Activated naive CD8-positive, alpha-beta T cell treated with anti-CD3 and anti-CD28 coated beads, Interleukin-2, amount 10 ng/mL, durations not matched to agents 7 days and 5 days (primary cell): Measurements from ENCODE around the gene SHISAL2B. TPM values are rescaled to one million over a fixed set of nuclear protein-coding genes. Genes with fewer than 3 reads are reported as not detected.
A peak's percentile ranks its signal among the peaks of the same experiment; 100 is the strongest.
"Not testable (repeated sequence)": the region's sequence is repeated elsewhere in the genome, so short reads cannot be mapped to it uniquely, and the experiment has no call there.

Experiments
- ATAC-seq: fragments of 150-1000 bp; cut with Tn5 transposase; one replicate; pipeline ENCODE4 v1.10.0; 2021; ENCODE audit warnings: low read depth, moderate library complexity
- POLR2A ChIA-PET: fragments of 350-600 bp; sonication (Branson Sonifier 250); formaldehyde crosslinking; loops from one replicate; lab custom pipeline; 2021; ENCODE audit warnings: antibody characterized with exemption; lab: Charles Lee
- DNase-seq: peaks from one replicate; pipeline ENCODE4 v3.0.0; 2021
- H3K27ac Mint-ChIP-seq: one replicate; pipeline ENCODE4 v1.8.0; 2022; ENCODE audit warnings: mild to moderate bottlenecking, mixed read lengths
- H3K27me3 Mint-ChIP-seq: one replicate; pipeline ENCODE4 v1.8.0; 2022; ENCODE audit warnings: mild to moderate bottlenecking, moderate library complexity, mixed read lengths
- H3K36me3 Mint-ChIP-seq: one replicate; pipeline ENCODE4 v1.8.0; 2021; ENCODE audit warnings: mild to moderate bottlenecking, mixed read lengths
- H3K4me1 Mint-ChIP-seq: one replicate; pipeline ENCODE4 v1.8.0; 2021; ENCODE audit warnings: mixed read lengths
- H3K4me3 Mint-ChIP-seq: one replicate; pipeline ENCODE4 v1.8.0; 2022; ENCODE audit warnings: mild to moderate bottlenecking, moderate library complexity, mixed read lengths
- H3K9me3 Mint-ChIP-seq: one replicate; pipeline ENCODE4 v1.8.0; 2021; ENCODE audit warnings: mixed read lengths
- total RNA-seq, 2 experiments: library from RNA; stranded (reverse); gene quantifications; one replicate each; pipeline ENCODE4 v1.2.3, GENCODE V29; 2021

Gene SHISAL2B
- total RNA-seq, 2 experiments from 2014 or later, result not detected

- no peak overlapping the region for H3K4me3 Mint-ChIP-seq
- DNase-seq, result no peak
- H3K4me1 Mint-ChIP-seq, result no peaks in the 10 kb centered on the region
- H3K27me3 Mint-ChIP-seq, result peaks cover 5% of the 10 kb centered on the region
- peaks cover 2% of the 10 kb centered on the region for H3K9me3 Mint-ChIP-seq
- POLR2A ChIA-PET, result no interaction called here
- no peak overlapping the region for H3K27ac Mint-ChIP-seq
- no peak for ATAC-seq
- no peaks in the 10 kb centered on the region for H3K36me3 Mint-ChIP-seq
These were observed 11.9 kb upstream of the SHISAL2B start for GRCh38 chr5:64678374-64678773.

GRCh38 chr5:64680289-64680688 is 10.0 kb upstream of the SHISAL2B start:
- H3K27ac Mint-ChIP-seq, result no peak overlapping the region
- no peak overlapping the region for H3K4me3 Mint-ChIP-seq
- H3K27me3 Mint-ChIP-seq, result peaks cover 5% of the 10 kb centered on the region
- no peak for DNase-seq
- no peak for ATAC-seq
- no peaks in the 10 kb centered on the region for H3K36me3 Mint-ChIP-seq
- no peaks in the 10 kb centered on the region for H3K9me3 Mint-ChIP-seq
- POLR2A ChIA-PET, result no interaction called here
- H3K4me1 Mint-ChIP-seq, result no peaks in the 10 kb centered on the region

GRCh38 chr5:64682608-64683007 is 7.7 kb upstream of the SHISAL2B start:
- Mint-ChIP-seq H3K4me1 (no peaks in the 10 kb centered on the region), H3K27me3 (peaks cover 16% of the 10 kb centered on the region), H3K9me3 (no peaks in the 10 kb centered on the region), H3K27ac (no peak overlapping the region), H3K36me3 (no peaks in the 10 kb centered on the region), H3K4me3 (no peak overlapping the region)
- POLR2A ChIA-PET, result no interaction called here
- no peak for ATAC-seq
- DNase-seq, result no peak

- Mint-ChIP-seq H3K4me1 (peaks cover 6% of the 10 kb centered on the region), H3K27ac (no peak overlapping the region), H3K4me3 (no peak overlapping the region), H3K9me3 (no peaks in the 10 kb centered on the region), H3K36me3 (no peaks in the 10 kb centered on the region), H3K27me3 (peaks cover 34% of the 10 kb centered on the region)
- no peak for DNase-seq
- no peak for ATAC-seq
- POLR2A ChIA-PET, result no interaction called here
These were observed 4.4 kb upstream of the SHISAL2B start for GRCh38 chr5:64685866-64686265.

- no peaks in the 10 kb centered on the region for H3K9me3 Mint-ChIP-seq
- ATAC-seq (no peak), DNase-seq (no peak)
- H3K36me3 Mint-ChIP-seq, result no peaks in the 10 kb centered on the region
- H3K4me3 Mint-ChIP-seq, result no peak overlapping the region
- peaks cover 6% of the 10 kb centered on the region for H3K4me1 Mint-ChIP-seq
- POLR2A ChIA-PET, result no interaction called here
- H3K27ac Mint-ChIP-seq, result no peak overlapping the region
- H3K27me3 Mint-ChIP-seq, result peaks cover 44% of the 10 kb centered on the region
These were observed 1.9 kb upstream of the SHISAL2B start for GRCh38 chr5:64688391-64688790.

GRCh38 chr5:64688965-64689364 is 1.3 kb upstream of the SHISAL2B start:
- ATAC-seq (no peak), DNase-seq (no peak)
- peaks cover 50% of the 10 kb centered on the region for H3K27me3 Mint-ChIP-seq
- peaks cover 6% of the 10 kb centered on the region for H3K4me1 Mint-ChIP-seq
- no peaks in the 10 kb centered on the region for H3K36me3 Mint-ChIP-seq
- no peak overlapping the region for H3K4me3 Mint-ChIP-seq
- POLR2A ChIA-PET, result no interaction called here
- no peaks in the 10 kb centered on the region for H3K9me3 Mint-ChIP-seq
- H3K27ac Mint-ChIP-seq, result no peak overlapping the region

GRCh38 chr5:64690104-64690416 is 243 bp upstream of the SHISAL2B start:
- ATAC-seq (no peak), DNase-seq (no peak)
- Mint-ChIP-seq H3K4me3 (peak overlapping the region; percentile 65), H3K27me3 (peaks cover 54% of the 10 kb centered on the region), H3K4me1 (peaks cover 6% of the 10 kb centered on the region), H3K27ac (no peak overlapping the region), H3K36me3 (no peaks in the 10 kb centered on the region), H3K9me3 (no peaks in the 10 kb centered on the region)
- POLR2A ChIA-PET, result no interaction called here

GRCh38 chr5:64691291-64691690 is 988 bp downstream of the SHISAL2B start:
- POLR2A ChIA-PET, result no interaction called here
- DNase-seq, result no peak
- peaks cover 2% of the 10 kb centered on the region for H3K9me3 Mint-ChIP-seq
- peaks cover 6% of the 10 kb centered on the region for H3K4me1 Mint-ChIP-seq
- no peak overlapping the region for H3K4me3 Mint-ChIP-seq
- no peaks in the 10 kb centered on the region for H3K36me3 Mint-ChIP-seq
- ATAC-seq, result no peak
- no peak overlapping the region for H3K27ac Mint-ChIP-seq
- peaks cover 55% of the 10 kb centered on the region for H3K27me3 Mint-ChIP-seq

GRCh38 chr5:64693636-64694035 is 3.3 kb downstream of the SHISAL2B start:
- DNase-seq, result no peak
- ATAC-seq, result no peak
- H3K27ac Mint-ChIP-seq, result no peak overlapping the region
- no peak overlapping the region for H3K4me3 Mint-ChIP-seq
- H3K9me3 Mint-ChIP-seq, result peaks cover 13% of the 10 kb centered on the region
- no peaks in the 10 kb centered on the region for H3K36me3 Mint-ChIP-seq
- peaks cover 6% of the 10 kb centered on the region for H3K4me1 Mint-ChIP-seq
- peaks cover 42% of the 10 kb centered on the region for H3K27me3 Mint-ChIP-seq
- POLR2A ChIA-PET, result no interaction called here

- H3K4me1 Mint-ChIP-seq, ATAC-seq, H3K27ac Mint-ChIP-seq, DNase-seq, POLR2A ChIA-PET, H3K4me3 Mint-ChIP-seq, H3K36me3 Mint-ChIP-seq: not testable (repeated sequence)
- peaks cover 25% of the 10 kb centered on the region for H3K27me3 Mint-ChIP-seq
- H3K9me3 Mint-ChIP-seq, result peaks cover 13% of the 10 kb centered on the region
These were observed 6.1 kb downstream of the SHISAL2B start for GRCh38 chr5:64696414-64696813.

- Mint-ChIP-seq H3K4me1 (no peaks in the 10 kb centered on the region), H3K36me3 (no peaks in the 10 kb centered on the region), H3K4me3 (no peak overlapping the region), H3K27ac (no peak overlapping the region), H3K9me3 (peaks cover 13% of the 10 kb centered on the region), H3K27me3 (peaks cover 21% of the 10 kb centered on the region)
- no peak for DNase-seq
- ATAC-seq, result no peak
- POLR2A ChIA-PET, result no interaction called here
These were observed 10.5 kb downstream of the SHISAL2B start for GRCh38 chr5:64700765-64701164.

- H3K9me3 Mint-ChIP-seq, H3K36me3 Mint-ChIP-seq, H3K4me1 Mint-ChIP-seq, DNase-seq, POLR2A ChIA-PET, ATAC-seq, H3K4me3 Mint-ChIP-seq, H3K27ac Mint-ChIP-seq: not testable (repeated sequence)
- H3K27me3 Mint-ChIP-seq, result peaks cover 22% of the 10 kb centered on the region
These were observed 15.8 kb downstream of the SHISAL2B start for GRCh38 chr5:64706074-64706473.

- no peaks in the 10 kb centered on the region for H3K4me1 Mint-ChIP-seq
- ATAC-seq, result no peak
- H3K4me3 Mint-ChIP-seq, result no peak overlapping the region
- H3K27ac Mint-ChIP-seq, result no peak overlapping the region
- DNase-seq, result no peak
- peaks cover 22% of the 10 kb centered on the region for H3K27me3 Mint-ChIP-seq
- POLR2A ChIA-PET, result no interaction called here
- H3K36me3 Mint-ChIP-seq, result no peaks in the 10 kb centered on the region
- no peaks in the 10 kb centered on the region for H3K9me3 Mint-ChIP-seq
These were observed 16.9 kb downstream of the SHISAL2B start for GRCh38 chr5:64707191-64707590.

- H3K36me3 Mint-ChIP-seq, H3K27me3 Mint-ChIP-seq, H3K4me1 Mint-ChIP-seq, H3K27ac Mint-ChIP-seq, POLR2A ChIA-PET, DNase-seq, ATAC-seq, H3K9me3 Mint-ChIP-seq, H3K4me3 Mint-ChIP-seq: not testable (repeated sequence)
These were observed 24.2 kb downstream of the SHISAL2B start for GRCh38 chr5:64714495-64714894.

- ATAC-seq, result no peak
- H3K4me1 Mint-ChIP-seq, result peaks cover 3% of the 10 kb centered on the region
- H3K36me3 Mint-ChIP-seq, result peaks cover 13% of the 10 kb centered on the region
- H3K27me3 Mint-ChIP-seq, result no peaks in the 10 kb centered on the region
- no peak overlapping the region for H3K27ac Mint-ChIP-seq
- no peak for DNase-seq
- POLR2A ChIA-PET, result no interaction called here
- H3K9me3 Mint-ChIP-seq, result peaks cover 3% of the 10 kb centered on the region
- no peak overlapping the region for H3K4me3 Mint-ChIP-seq
These were observed 32.3 kb downstream of the SHISAL2B start for GRCh38 chr5:64722588-64722987.
